Activated CD4-positive, alpha-beta T cell treated with anti-CD3 and anti-CD28 coated beads for 36 hours (primary cell): ENCODE data around the gene CHD9NB. TPM values are rescaled to one million over a fixed set of nuclear protein-coding genes. Genes with fewer than 3 reads are reported as not detected.
"Not testable (repeated sequence)": the region's sequence is repeated elsewhere in the genome, so short reads cannot be mapped to it uniquely, and the experiment has no call there.

Experiments
- ATAC-seq: fragments of 200-7000 bp; cut with Tn5 transposase; one replicate; pipeline ENCODE4 v1.10.0; 2021; ENCODE audit warnings: mild to moderate bottlenecking, moderate library complexity
- CTCF ChIA-PET: fragments of 350-600 bp; sonication (Branson Sonifier 250); formaldehyde crosslinking; loops from one replicate; lab custom pipeline; 2021; ENCODE audit warnings: antibody characterized with exemption; lab: Charles Lee
- POLR2A ChIA-PET: fragments of 350-600 bp; sonication (Branson Sonifier 250); formaldehyde crosslinking; loops from one replicate; lab custom pipeline; 2021; ENCODE audit warnings: antibody characterized with exemption, inconsistent platforms; lab: Charles Lee
- DNase-seq: peaks from one replicate; pipeline ENCODE4 v3.0.0-alpha.2; 2020
- H3K27ac Mint-ChIP-seq: one replicate; pipeline ENCODE4 v1.8.0; 2021; ENCODE audit warnings: mixed read lengths
- H3K27me3 Mint-ChIP-seq: one replicate; pipeline ENCODE4 v1.8.0; 2021; ENCODE audit warnings: mixed read lengths
- H3K36me3 Mint-ChIP-seq: one replicate; pipeline ENCODE4 v1.8.0; 2021; ENCODE audit warnings: low read depth, mixed read lengths
- H3K4me1 Mint-ChIP-seq: one replicate; pipeline ENCODE4 v1.8.0; 2021; ENCODE audit warnings: mixed read lengths
- H3K4me3 Mint-ChIP-seq: one replicate; pipeline ENCODE4 v1.8.0; 2021; ENCODE audit warnings: mild to moderate bottlenecking, moderate library complexity, mixed read lengths
- H3K9me3 Mint-ChIP-seq: one replicate; pipeline ENCODE4 v1.8.0; 2021; ENCODE audit warnings: low read depth, mixed read lengths
- intact Hi-C, 2 experiments: fragments of 100-400 bp; cut with DNase I in 1 of 2; cut with micrococcal nuclease in 1 of 2; formaldehyde crosslinking; loops; one replicate each; pipeline versions ENCODE4 v1.14.2 to v1.15.1; 2022 to 2024; cut with DNase I, micrococcal nuclease
- total RNA-seq, 2 experiments: library from RNA; stranded (reverse); gene quantifications; one replicate each; pipeline ENCODE4 v1.2.3, GENCODE V29; 2021

CHD9NB gene
- total RNA-seq, 2 experiments from 2014 or later, result 0.14 TPM; not detected in 1

GRCh38 chr16:53055541-53056391, 3.1 kb upstream of the CHD9NB start:
- ChIA-PET CTCF (interaction anchor here (0.5 to 2.6 kb wide), 22 partner anchors 9 to 1188 kb away, joined by 3 to 13 read pairs (median 4); no protein-coding TSS in a partner anchor), POLR2A (no interaction called here)
- peaks cover 6% of the 10 kb centered on the region for H3K27me3 Mint-ChIP-seq
- ATAC-seq, result no peak
- H3K36me3 Mint-ChIP-seq, result peaks cover 2% of the 10 kb centered on the region
- H3K9me3 Mint-ChIP-seq, result no peaks in the 10 kb centered on the region
- peak; percentile 22 for DNase-seq
- intact Hi-C loops, result loop anchor here (1.0 to 10.0 kb wide), 11 partner anchors 43 to 649 kb away; partner anchors contain the start of genes AKTIP (in 1 of the 2), FTO (in 1 of the 2), RBL2 (in 1 of the 2) and RPGRIP1L (in 1 of the 2)
- peak overlapping the region; percentile 53 for H3K27ac Mint-ChIP-seq
- peak overlapping the region; percentile 70 for H3K4me3 Mint-ChIP-seq
- H3K4me1 Mint-ChIP-seq, result peaks cover 21% of the 10 kb centered on the region

- Mint-ChIP-seq H3K36me3 (peaks cover 2% of the 10 kb centered on the region), H3K27ac (peak within 1 kb of the TSS; percentile 83), H3K9me3 (no peaks in the 10 kb centered on the region), H3K4me1 (peaks cover 21% of the 10 kb centered on the region), H3K27me3 (peaks cover 6% of the 10 kb centered on the region), H3K4me3 (peak within 1 kb of the TSS; percentile 70)
- peak; percentile 82 for DNase-seq
- ChIA-PET POLR2A (no interaction called here), CTCF (interaction anchor here (0.5 to 2.6 kb wide), 29 partner anchors 9 to 519 kb away, joined by 3 to 13 read pairs (median 3); no protein-coding TSS in a partner anchor)
- intact Hi-C loops, result loop anchor here (1.0 to 10.0 kb wide), 16 partner anchors 44 to 650 kb away; partner anchors contain the start of genes AKTIP (in 1 of the 2), FTO (in 1 of the 2), RBL2 (in 1 of the 2) and RPGRIP1L (in 1 of the 2)
- peak; percentile 89 for ATAC-seq
These were observed 2.2 kb upstream of the CHD9NB start, which contains the start of gene CHD9 for GRCh38 chr16:53054670-53055485. Gene CHD9, plus strand, starts transcription at chr16:53054991. Its CDS starts 101,099 bp downstream, at chr16:53156090.

GRCh38 chr16:53053967-53054669, 1.4 kb upstream of the CHD9NB start:
- intact Hi-C loops, result loop anchor here (1.0 to 10.0 kb wide), 12 partner anchors 45 to 651 kb away; partner anchors contain the start of genes FTO (in 1 of the 2), RBL2 (in 1 of the 2) and RPGRIP1L (in 1 of the 2)
- CTCF ChIA-PET, result interaction anchor here (0.6 to 2.6 kb wide), 11 partner anchors 9 to 520 kb away, joined by 3 to 13 read pairs (median 6); no protein-coding TSS in a partner anchor

GRCh38 chr16:53051255-53051654, 1.4 kb downstream of the CHD9NB start:
- POLR2A ChIA-PET, result not testable (repeated sequence)

More at GRCh38 chr16:53053967-53054669, 1.4 kb upstream of the CHD9NB start:
- Mint-ChIP-seq H3K36me3 (peaks cover 2% of the 10 kb centered on the region), H3K4me3 (peak overlapping the region; percentile 70), H3K27me3 (peaks cover 6% of the 10 kb centered on the region), H3K9me3 (no peaks in the 10 kb centered on the region), H3K27ac (peak overlapping the region; percentile 83), H3K4me1 (peaks cover 21% of the 10 kb centered on the region)
- DNase-seq (peak; percentile 50), ATAC-seq (peak; percentile 63)
- POLR2A ChIA-PET, result no interaction called here

GRCh38 chr16:53048139-53048915, 4.4 kb downstream of the CHD9NB start:
- H3K36me3 Mint-ChIP-seq, result no peaks in the 10 kb centered on the region
- H3K27ac Mint-ChIP-seq, result no peak overlapping the region
- ATAC-seq, result no peak
- H3K4me1 Mint-ChIP-seq, result peaks cover 6% of the 10 kb centered on the region
- H3K4me3 Mint-ChIP-seq, result no peak overlapping the region
- H3K9me3 Mint-ChIP-seq, result no peaks in the 10 kb centered on the region
- CTCF ChIA-PET, result interaction anchor here (1.1 kb wide), 1 partner anchor 58 kb away, joined by 3 read pairs; no protein-coding TSS in a partner anchor
- POLR2A ChIA-PET, result no interaction called here
- H3K27me3 Mint-ChIP-seq, result peaks cover 4% of the 10 kb centered on the region
- DNase-seq, result no peak
- intact Hi-C loops, result no loop called here

More at GRCh38 chr16:53051255-53051654, 1.4 kb downstream of the CHD9NB start:
- H3K9me3 Mint-ChIP-seq, H3K27me3 Mint-ChIP-seq, H3K4me3 Mint-ChIP-seq, H3K27ac Mint-ChIP-seq, CTCF ChIA-PET, DNase-seq, ATAC-seq, H3K36me3 Mint-ChIP-seq: not testable (repeated sequence)
- intact Hi-C loops, result loop anchor here in 1 of 2 experiments (5.0 to 10.0 kb wide), 3 partner anchors 321 to 654 kb away; partner anchors contain the start of genes FTO, RBL2 and RPGRIP1L
- peaks cover 13% of the 10 kb centered on the region for H3K4me1 Mint-ChIP-seq

- CTCF ChIA-PET, H3K27ac Mint-ChIP-seq, H3K9me3 Mint-ChIP-seq, ATAC-seq, DNase-seq, H3K36me3 Mint-ChIP-seq, H3K4me1 Mint-ChIP-seq, H3K27me3 Mint-ChIP-seq, H3K4me3 Mint-ChIP-seq, POLR2A ChIA-PET, intact Hi-C loops: not testable (repeated sequence)
These were observed 5.2 kb downstream of the CHD9NB start for GRCh38 chr16:53047515-53047914.

- POLR2A ChIA-PET, result no interaction called here
- Mint-ChIP-seq H3K4me1 (no peaks in the 10 kb centered on the region), H3K27ac (no peak overlapping the region), H3K36me3 (no peaks in the 10 kb centered on the region), H3K27me3 (no peaks in the 10 kb centered on the region), H3K4me3 (no peak overlapping the region), H3K9me3 (no peaks in the 10 kb centered on the region)
- ATAC-seq, result no peak
- CTCF ChIA-PET, result interaction anchor here (0.6 to 1.9 kb wide), 2 partner anchors 9 to 172 kb away, joined by 3 to 7 read pairs; partner anchors contain the start of gene CHD9
- no peak for DNase-seq
- intact Hi-C loops, result no loop called here
These were observed 7.1 kb downstream of the CHD9NB start for GRCh38 chr16:53045341-53046220.

- DNase-seq, result no peak
- ChIA-PET POLR2A (no interaction called here), CTCF (no interaction called here)
- ATAC-seq, result no peak
- no peaks in the 10 kb centered on the region for H3K9me3 Mint-ChIP-seq
- no peak overlapping the region for H3K27ac Mint-ChIP-seq
- intact Hi-C loops, result no loop called here
- H3K4me3 Mint-ChIP-seq, result no peak overlapping the region
- H3K4me1 Mint-ChIP-seq, result no peaks in the 10 kb centered on the region
- H3K36me3 Mint-ChIP-seq, result no peaks in the 10 kb centered on the region
- H3K27me3 Mint-ChIP-seq, result no peaks in the 10 kb centered on the region
These were observed 8.6 kb downstream of the CHD9NB start for GRCh38 chr16:53043986-53044601.

- no peaks in the 10 kb centered on the region for H3K36me3 Mint-ChIP-seq
- CTCF ChIA-PET, result interaction anchor here (0.6 kb wide), 1 partner anchor 776 kb away, joined by 3 read pairs; no protein-coding TSS in a partner anchor
These were observed 9.3 kb downstream of the CHD9NB start for GRCh38 chr16:53043428-53043831.

More at GRCh38 chr16:53043428-53043831, 9.3 kb downstream of the CHD9NB start:
- H3K4me3 Mint-ChIP-seq, result no peak overlapping the region
- no peaks in the 10 kb centered on the region for H3K4me1 Mint-ChIP-seq
- no peaks in the 10 kb centered on the region for H3K27me3 Mint-ChIP-seq
- H3K9me3 Mint-ChIP-seq, result no peaks in the 10 kb centered on the region
- intact Hi-C loops, result no loop called here
- ATAC-seq (no peak), DNase-seq (no peak)
- H3K27ac Mint-ChIP-seq, result no peak overlapping the region
- POLR2A ChIA-PET, result no interaction called here
